ENCODE results near the gene PDSS2.
"Not testable (repeated sequence)": the region's sequence is repeated elsewhere in the genome, so short reads cannot be mapped to it uniquely, and the experiment has no call there.

PDSS2 gene

GRCh38 chr6:107123501-107123900, 335.9 kb downstream of the PDSS2 start:
- Histone ChIP-seq H3K36me3 (no peaks in the 10 kb centered on the region), H3K27me3 (ENCODE audit: insufficient read depth, low read depth, severe bottlenecking) (no peaks in the 10 kb centered on the region), H3K4me3 (ENCODE audit: low read depth, low read length) (no peak overlapping the region), H3K27ac (no peak overlapping the region), H3K9me3 (ENCODE audit: severe bottlenecking) (no peaks in the 10 kb centered on the region)
- TF ChIP-seq, protein P1, sequence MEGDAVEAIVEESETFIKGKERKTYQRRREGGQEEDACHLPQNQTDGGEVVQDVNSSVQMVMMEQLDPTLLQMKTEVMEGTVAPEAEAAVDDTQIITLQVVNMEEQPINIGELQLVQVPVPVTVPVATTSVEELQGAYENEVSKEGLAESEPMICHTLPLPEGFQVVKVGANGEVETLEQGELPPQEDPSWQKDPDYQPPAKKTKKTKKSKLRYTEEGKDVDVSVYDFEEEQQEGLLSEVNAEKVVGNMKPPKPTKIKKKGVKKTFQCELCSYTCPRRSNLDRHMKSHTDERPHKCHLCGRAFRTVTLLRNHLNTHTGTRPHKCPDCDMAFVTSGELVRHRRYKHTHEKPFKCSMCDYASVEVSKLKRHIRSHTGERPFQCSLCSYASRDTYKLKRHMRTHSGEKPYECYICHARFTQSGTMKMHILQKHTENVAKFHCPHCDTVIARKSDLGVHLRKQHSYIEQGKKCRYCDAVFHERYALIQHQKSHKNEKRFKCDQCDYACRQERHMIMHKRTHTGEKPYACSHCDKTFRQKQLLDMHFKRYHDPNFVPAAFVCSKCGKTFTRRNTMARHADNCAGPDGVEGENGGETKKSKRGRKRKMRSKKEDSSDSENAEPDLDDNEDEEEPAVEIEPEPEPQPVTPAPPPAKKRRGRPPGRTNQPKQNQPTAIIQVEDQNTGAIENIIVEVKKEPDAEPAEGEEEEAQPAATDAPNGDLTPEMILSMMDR (IDR thresholded peaks at IDR 0.05; ENCODE audit: low read depth, low read length), result no peak
- no peak for DNase-seq

DNA sequence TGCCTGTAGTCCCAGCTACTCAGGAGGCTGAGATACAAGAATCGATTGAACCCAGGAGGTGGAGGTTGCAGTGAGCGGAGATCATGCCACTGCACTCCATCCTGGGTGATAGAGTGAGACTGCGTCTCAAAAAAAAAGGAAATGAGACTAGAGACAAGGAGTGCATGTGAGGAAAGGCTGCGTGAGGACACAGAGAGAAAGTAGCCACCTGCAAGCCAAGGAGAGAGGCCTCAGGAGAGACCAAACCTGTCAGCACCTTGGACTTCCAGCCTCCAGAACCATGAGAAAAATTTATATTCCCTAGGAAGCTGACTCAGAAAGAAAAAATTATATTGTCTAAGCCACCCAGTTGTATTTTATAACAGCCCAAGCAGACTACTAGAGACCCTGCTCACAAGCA, 336.6 kb downstream of the PDSS2 start:
- no peak overlapping the region for H3K4me3 ChIP-seq (ENCODE audit: low read depth, low read length)
- no peaks in the 10 kb centered on the region for H3K27me3 ChIP-seq (ENCODE audit: insufficient read depth, low read depth, severe bottlenecking)
- no peak for DNase-seq
- TF ChIP-seq, protein P1 (IDR thresholded peaks at IDR 0.05; ENCODE audit: low read depth, low read length), result no peak
- H3K27ac ChIP-seq, result no peak overlapping the region
- H3K36me3 ChIP-seq, result no peaks in the 10 kb centered on the region
- H3K9me3 ChIP-seq (ENCODE audit: severe bottlenecking), result no peaks in the 10 kb centered on the region

GRCh38 chr6:107121964-107122495, 337.3 kb downstream of the PDSS2 start:
- no peaks in the 10 kb centered on the region for H3K36me3 ChIP-seq
- TF ChIP-seq, protein P1 (IDR thresholded peaks at IDR 0.05; ENCODE audit: low read depth, low read length), result no peak
- H3K4me3 ChIP-seq (ENCODE audit: low read depth, low read length), result no peak overlapping the region

DNA sequence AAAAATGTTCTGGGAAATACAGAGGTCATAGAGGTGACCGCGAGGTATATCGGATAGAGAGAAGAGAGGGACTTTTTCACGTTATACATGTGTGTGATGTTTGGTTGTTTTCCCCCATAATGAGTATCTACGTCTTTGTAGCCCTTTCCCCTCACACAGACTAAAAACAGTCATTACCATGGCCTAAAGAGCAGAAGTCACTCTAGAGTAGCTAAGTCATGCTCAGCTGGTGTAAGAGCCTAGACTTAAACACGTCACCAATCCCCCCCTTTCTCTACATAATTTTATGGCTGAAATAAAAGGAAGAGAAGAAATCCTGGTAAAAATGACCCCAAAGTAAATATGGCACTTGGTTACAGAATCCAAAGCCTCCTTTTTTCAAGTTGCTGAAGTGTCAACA, 338.1 kb downstream of the PDSS2 start:
- TF ChIP-seq, protein P1 (IDR thresholded peaks at IDR 0.05; ENCODE audit: low read depth, low read length), result no peak
- Histone ChIP-seq H3K27me3 (ENCODE audit: insufficient read depth, low read depth, severe bottlenecking) (no peaks in the 10 kb centered on the region), H3K27ac (no peak overlapping the region)

More at GRCh38 chr6:107121964-107122495, 337.3 kb downstream of the PDSS2 start:
- H3K9me3 ChIP-seq (ENCODE audit: severe bottlenecking), result no peaks in the 10 kb centered on the region
- peak; percentile 21 for DNase-seq
- H3K27ac ChIP-seq, result no peak overlapping the region
- no peaks in the 10 kb centered on the region for H3K27me3 ChIP-seq (ENCODE audit: insufficient read depth, low read depth, severe bottlenecking)

GRCh38 chr6:107120404-107120803, 339.0 kb downstream of the PDSS2 start:
- no peaks in the 10 kb centered on the region for H3K27me3 ChIP-seq (ENCODE audit: insufficient read depth, low read depth, severe bottlenecking)
- no peaks in the 10 kb centered on the region for H3K9me3 ChIP-seq (ENCODE audit: severe bottlenecking)
- H3K27ac ChIP-seq, result no peak overlapping the region
- TF ChIP-seq, protein P1 (IDR thresholded peaks at IDR 0.05; ENCODE audit: low read depth, low read length), result no peak
- H3K4me3 ChIP-seq (ENCODE audit: low read depth, low read length), result no peak overlapping the region
- H3K36me3 ChIP-seq, result no peaks in the 10 kb centered on the region
- no peak for DNase-seq

More for the DNA sequence above, 338.1 kb downstream of the PDSS2 start:
- Histone ChIP-seq H3K4me3 (ENCODE audit: low read depth, low read length) (no peak overlapping the region), H3K9me3 (ENCODE audit: severe bottlenecking) (no peaks in the 10 kb centered on the region), H3K36me3 (no peaks in the 10 kb centered on the region)
- no peak for DNase-seq

GRCh38 chr6:107118976-107119375, 340.4 kb downstream of the PDSS2 start:
- DNase-seq, result no peak
- H3K27ac ChIP-seq, result no peak overlapping the region
- no peaks in the 10 kb centered on the region for H3K27me3 ChIP-seq (ENCODE audit: insufficient read depth, low read depth, severe bottlenecking)
- H3K36me3 ChIP-seq, result no peaks in the 10 kb centered on the region
- TF ChIP-seq, protein P1 (IDR thresholded peaks at IDR 0.05; ENCODE audit: low read depth, low read length), result no peak
- no peak overlapping the region for H3K4me3 ChIP-seq (ENCODE audit: low read depth, low read length)
- H3K9me3 ChIP-seq (ENCODE audit: severe bottlenecking), result no peaks in the 10 kb centered on the region

DNA sequence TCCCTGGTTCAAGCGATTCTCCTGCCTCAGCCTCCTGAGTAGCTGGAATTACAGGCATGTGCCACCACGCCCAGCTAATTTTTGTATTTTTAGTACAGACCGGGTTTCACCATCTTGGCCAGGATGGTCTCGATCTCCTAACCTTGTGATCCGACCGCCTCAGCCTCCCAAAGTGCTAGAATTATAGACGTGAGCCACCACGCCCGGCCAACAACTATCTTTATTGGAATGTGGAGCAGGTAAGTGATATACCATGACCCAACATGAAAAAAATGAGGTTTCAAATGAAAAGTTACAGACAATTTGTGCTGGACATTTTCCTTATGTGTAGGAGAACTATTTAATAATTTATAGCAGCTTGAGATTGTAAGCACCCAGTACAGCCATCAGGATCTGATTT, 340.8 kb downstream of the PDSS2 start:
- not testable (repeated sequence) for DNase-seq; H3K27ac ChIP-seq; H3K36me3 ChIP-seq; H3K9me3 ChIP-seq (ENCODE audit: severe bottlenecking); H3K27me3 ChIP-seq (ENCODE audit: insufficient read depth, low read depth, severe bottlenecking); H3K4me3 ChIP-seq (ENCODE audit: low read depth, low read length)

Data from WERI-Rb-1 (cell line).